HG02970 (cell line): ENCODE results near the gene MDM2.
"Not testable (repeated sequence)": the region's sequence is repeated elsewhere in the genome, so short reads cannot be mapped to it uniquely, and the experiment has no call there.

ENCODE experiments used
- ATAC-seq: cut with Tn5 transposase; IDR thresholded peaks from one replicate; pipeline ENCODE4 v1.9.1; 2021; ENCODE audit warnings: mild to moderate bottlenecking, moderate library complexity, moderate number of reproducible peaks; ENCODE audit not compliant: unreplicated experiment, low FRiP score

MDM2 gene

GRCh38 chr12:68824131-68824530 is 16.2 kb downstream of the MDM2 start:
- ATAC-seq = no peak

- ATAC-seq = no peak
Observed at GRCh38 chr12:68824597-68825250, 16.7 kb downstream of the MDM2 start.

GRCh38 chr12:68825569-68826217 is 17.7 kb downstream of the MDM2 start:
- no peak for ATAC-seq

GRCh38 chr12:68827895-68828671 is 20.1 kb downstream of the MDM2 start:
- ATAC-seq = no peak

GRCh38 chr12:68828672-68829068 is 20.7 kb downstream of the MDM2 start:
- ATAC-seq = no peak

GRCh38 chr12:68831272-68831671 is 23.3 kb downstream of the MDM2 start:
- ATAC-seq = no peak

GRCh38 chr12:68831751-68832503 is 23.9 kb downstream of the MDM2 start:
- ATAC-seq = no peak

GRCh38 chr12:68832504-68832867 is 24.5 kb downstream of the MDM2 start:
- no peak for ATAC-seq

GRCh38 chr12:68833508-68833907 is 25.5 kb downstream of the MDM2 start:
- ATAC-seq = no peak

- no peak for ATAC-seq
Observed at GRCh38 chr12:68835333-68835908, 27.4 kb downstream of the MDM2 start.

GRCh38 chr12:68837215-68837614 is 29.2 kb downstream of the MDM2 start:
- no peak for ATAC-seq

- no peak for ATAC-seq
Observed at GRCh38 chr12:68838046-68838886, 30.3 kb downstream of the MDM2 start.

- ATAC-seq = no peak
Observed at GRCh38 chr12:68839183-68840147, 31.5 kb downstream of the MDM2 start.

GRCh38 chr12:68841175-68841574 is 33.2 kb downstream of the MDM2 start:
- ATAC-seq = not testable (repeated sequence)

GRCh38 chr12:68841717-68842116 is 33.7 kb downstream of the MDM2 start:
- no peak for ATAC-seq

- no peak for ATAC-seq
Observed at GRCh38 chr12:68842123-68842522, 34.1 kb downstream of the MDM2 start.

- no peak for ATAC-seq
Observed at GRCh38 chr12:68842784-68843567, 35.0 kb downstream of the MDM2 start.

- no peak for ATAC-seq
Observed at GRCh38 chr12:68844318-68844745, 36.4 kb downstream of the MDM2 start.
